Measurements from ENCODE around the gene WLS. TPM values are rescaled to one million over a fixed set of nuclear protein-coding genes. Genes with fewer than 3 reads are reported as not detected.
A peak's percentile ranks its signal among the peaks of the same experiment; 100 is the strongest.

WLS gene
- total RNA-seq, 2 donors from 2014 or later, result 73.9 to 80.1 TPM

GRCh38 chr1:68128157-68128556 is 104.2 kb downstream of the WLS start:
- Histone ChIP-seq H3K4me1 (ENCODE audit: control insufficient read depth in 1 of 2, low read depth in 2 of 2) (peaks cover 0 to 13% of the 10 kb centered on the region in 2 donors), H3K36me3 (no peaks in the 10 kb centered on the region), H3K4me3 (no peak overlapping the region), H3K27ac (peak overlapping the region in 1 of 2 donors; percentile 21), H3K27me3 (replicated peaks; ENCODE audit: insufficient read depth) (no peaks in the 10 kb centered on the region), H3K9me3 (no peaks in the 10 kb centered on the region)
- DNase-seq (ENCODE audit: low spot score) (no peak), ATAC-seq (ENCODE audit: insufficient number of reproducible peaks, low FRiP score, low read depth) (no peak)
- no peak for TF ChIP-seq CTCF (IDR thresholded peaks at IDR 0.05)

- Histone ChIP-seq H3K27ac (peak overlapping the region in 1 of 2 donors; percentile 56), H3K4me3 (no peak overlapping the region), H3K27me3 (replicated peaks; ENCODE audit: insufficient read depth) (no peaks in the 10 kb centered on the region), H3K36me3 (no peaks in the 10 kb centered on the region), H3K9me3 (no peaks in the 10 kb centered on the region), H3K4me1 (ENCODE audit: control insufficient read depth in 1 of 2, low read depth in 2 of 2) (peaks cover 4 to 19% of the 10 kb centered on the region in 2 donors)
- ATAC-seq (ENCODE audit: insufficient number of reproducible peaks, low FRiP score, low read depth) (no peak), DNase-seq (ENCODE audit: low spot score) (no peak)
- no peak for TF ChIP-seq CTCF (IDR thresholded peaks at IDR 0.05)
These were observed 110.8 kb downstream of the WLS start for GRCh38 chr1:68121536-68121935.

- Histone ChIP-seq H3K27me3 (replicated peaks; ENCODE audit: insufficient read depth) (no peaks in the 10 kb centered on the region), H3K9me3 (no peaks in the 10 kb centered on the region), H3K36me3 (no peaks in the 10 kb centered on the region), H3K4me1 (ENCODE audit: control insufficient read depth in 1 of 2, low read depth in 2 of 2) (peaks cover 4 to 27% of the 10 kb centered on the region in 2 donors), H3K4me3 (no peak overlapping the region), H3K27ac (peak overlapping the region; percentile 25 to 56)
- ATAC-seq (ENCODE audit: insufficient number of reproducible peaks, low FRiP score, low read depth), result peak; percentile 79
- TF ChIP-seq CTCF (IDR thresholded peaks at IDR 0.05), result peak; percentile 86
- DNase-seq (ENCODE audit: low spot score), result peak; percentile 28
These were observed 112.1 kb downstream of the WLS start for GRCh38 chr1:68120136-68120791.

- no peaks in the 10 kb centered on the region for H3K36me3 ChIP-seq
- H3K9me3 ChIP-seq, result no peaks in the 10 kb centered on the region
- H3K4me1 ChIP-seq (ENCODE audit: control insufficient read depth in 1 of 2, low read depth in 2 of 2), result peaks cover 4 to 27% of the 10 kb centered on the region in 2 donors
- no peak for TF ChIP-seq CTCF (IDR thresholded peaks at IDR 0.05)
- no peak for ATAC-seq (ENCODE audit: insufficient number of reproducible peaks, low FRiP score, low read depth)
- DNase-seq (ENCODE audit: low spot score), result no peak
- H3K27me3 ChIP-seq (replicated peaks; ENCODE audit: insufficient read depth), result no peaks in the 10 kb centered on the region
- no peak overlapping the region for H3K27ac ChIP-seq
- H3K4me3 ChIP-seq, result no peak overlapping the region
These were observed 112.9 kb downstream of the WLS start for GRCh38 chr1:68119445-68119844.

- no peak for ATAC-seq (ENCODE audit: insufficient number of reproducible peaks, low FRiP score, low read depth)
- Histone ChIP-seq H3K4me1 (ENCODE audit: control insufficient read depth in 1 of 2, low read depth in 2 of 2) (peaks cover 6 to 36% of the 10 kb centered on the region in 2 donors), H3K36me3 (no peaks in the 10 kb centered on the region), H3K9me3 (no peaks in the 10 kb centered on the region), H3K27me3 (replicated peaks; ENCODE audit: insufficient read depth) (no peaks in the 10 kb centered on the region), H3K4me3 (peak overlapping the region; percentile 24), H3K27ac (no peak overlapping the region)
- no peak for TF ChIP-seq CTCF (IDR thresholded peaks at IDR 0.05)
- no peak for DNase-seq (ENCODE audit: low spot score)
These were observed 114.9 kb downstream of the WLS start for GRCh38 chr1:68117416-68117815.
